Psoas muscle (tissue), 8 donors: ENCODE measurements around the gene HAUS8. TPM values are rescaled to one million over a fixed set of nuclear protein-coding genes. Genes with fewer than 3 reads are reported as not detected.

Experiments
- ATAC-seq, 4 donors: fragments of 200-7000 bp; cut with Tn5 transposase; one replicate each; pipeline ENCODE4 v1.9.1; 2020; ENCODE audit warnings: moderate library complexity in 3 of 4, mild to moderate bottlenecking in 2 of 4
- DNase-seq, 2 donors: peaks; one replicate each; pipeline ENCODE4 v3.0.0-alpha.2; 2020
- H3K27ac ChIP-seq: fragments of 200-600 bp; one replicate; pipeline ENCODE4 v1.8.0; 2022
- H3K27me3 ChIP-seq, 3 donors: fragments of 200-600 bp in 1 of 3; one replicate each; pipeline versions ENCODE4 v1.6.1 to v1.8.0; 2013 to 2022; ENCODE audit warnings: low read length in 2 of 3, mild to moderate bottlenecking in 2 of 3, moderate library complexity in 1 of 3; ENCODE audit not compliant: insufficient read depth in 3 of 3
- H3K36me3 ChIP-seq, 2 donors: fragments of 200-600 bp in 1 of 2; one replicate each; pipeline versions ENCODE4 v1.6.1 to v1.8.0; 2013 to 2022; ENCODE audit warnings: low read depth in 1 of 2, mild to moderate bottlenecking in 1 of 2, moderate library complexity in 1 of 2; ENCODE audit not compliant: insufficient read depth in 1 of 2
- H3K4me1 ChIP-seq: fragments of 200-600 bp; one replicate; pipeline ENCODE4 v1.8.0; 2022
- H3K4me3 ChIP-seq: fragments of 200-600 bp; one replicate; pipeline ENCODE4 v1.8.0; 2022; ENCODE audit warnings: mild to moderate bottlenecking
- H3K9me3 ChIP-seq: fragments of 200-600 bp; one replicate; pipeline ENCODE4 v1.8.0; 2022
- WGBS, 3 donors: extraction: QIAGEN DNeasy Blood & Tissue Kit; methylation state at CpG; one replicate each; pipeline versions ENCODE4 v1.1.6 to v1.1.7; 2013; 5-methylcytosine and 5-hydroxymethylcytosine counted together
- intact Hi-C, 2 donors: fragments of 100-400 bp; cut with DNase I; formaldehyde crosslinking; loops; one replicate each; pipeline versions ENCODE4 v1.11.0 to v1.14.2; 2022
- polyA plus RNA-seq, 3 donors: library from polyadenylated mRNA; stranded (reverse); fragments of 200-250 nt; gene quantifications; one replicate each; pipeline ENCODE4 v1.2.3, GENCODE V29; 2013
- total RNA-seq, 4 donors: library from RNA; stranded (reverse); fragmentation: NEBNext Ultra II Directional in 2 of 4; extraction: Animal tissue kit (Norgen Biotek cat#: 25700) in 2 of 4; gene quantifications; one replicate each; pipeline versions ENCODE4 v1.2.1 to v1.2.4, GENCODE V29; 2021 to 2023
- TF ChIP-seq, protein P1 (sequence below): fragments of 200-600 bp; IDR thresholded peaks from one replicate; pipeline ENCODE4 v1.8.0; 2022; ENCODE audit warnings: antibody characterized with exemption
- donor health status: healthy with polysubstance abuse.
- donor health status: DM: no; HTN: no; CAD: no; lungs with moderate emphysema.
- donor health status: Bipolar disorder and iron deficiency.
- donor health status: healthy.
- donor health status: DM: yes; HTN: yes; CAD: no.
- donor health status: DM: no; HTN: no; CAD: no.
- donor health status: DM: no; HTN: no; CAD: no.
- donor health status: DM: yes; HTN: yes; CAD: no.

The HAUS8 gene
- total and polyA plus RNA-seq, 7 donors = 1.8 to 5.9 (median 4.2) TPM

DNA sequence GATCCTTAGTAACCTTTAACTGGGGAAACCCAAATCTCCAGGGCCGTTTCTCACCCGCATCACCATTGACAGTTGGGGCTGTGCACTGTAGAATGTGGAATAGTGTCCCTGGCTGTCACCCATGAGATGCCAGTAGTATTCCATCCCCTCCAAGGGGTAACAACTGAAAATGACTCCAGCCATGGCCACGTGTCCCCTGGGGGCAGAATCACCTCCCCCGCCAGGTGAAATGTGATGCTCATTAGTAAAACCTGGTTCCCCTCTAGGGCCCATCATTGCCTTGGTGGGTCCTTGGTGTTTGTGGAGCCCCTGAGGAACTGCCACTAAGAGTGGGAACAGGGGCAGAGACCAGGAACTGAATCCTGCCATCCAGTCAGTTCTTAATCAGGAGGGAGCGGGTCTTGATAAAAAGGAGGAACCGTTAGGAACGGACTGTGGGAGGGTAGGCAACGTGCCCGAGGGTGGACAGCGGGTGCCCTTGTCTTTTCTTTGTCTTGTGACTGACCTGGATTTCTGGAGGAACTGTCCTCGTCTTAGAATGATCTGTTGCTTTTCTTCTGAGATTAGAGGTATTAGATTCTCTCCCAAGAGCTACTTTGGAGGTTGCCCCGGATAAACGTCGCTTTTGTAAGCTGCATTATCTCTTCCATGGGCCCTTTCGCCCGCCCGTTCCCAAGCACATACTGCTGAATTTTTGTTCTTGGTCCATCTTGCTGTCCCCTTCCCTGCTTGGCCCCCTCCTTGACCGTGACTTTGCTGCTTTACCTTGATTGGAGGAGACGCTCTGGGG lies 3.9 kb upstream of the HAUS8 start:
- TF ChIP-seq, protein P1, sequence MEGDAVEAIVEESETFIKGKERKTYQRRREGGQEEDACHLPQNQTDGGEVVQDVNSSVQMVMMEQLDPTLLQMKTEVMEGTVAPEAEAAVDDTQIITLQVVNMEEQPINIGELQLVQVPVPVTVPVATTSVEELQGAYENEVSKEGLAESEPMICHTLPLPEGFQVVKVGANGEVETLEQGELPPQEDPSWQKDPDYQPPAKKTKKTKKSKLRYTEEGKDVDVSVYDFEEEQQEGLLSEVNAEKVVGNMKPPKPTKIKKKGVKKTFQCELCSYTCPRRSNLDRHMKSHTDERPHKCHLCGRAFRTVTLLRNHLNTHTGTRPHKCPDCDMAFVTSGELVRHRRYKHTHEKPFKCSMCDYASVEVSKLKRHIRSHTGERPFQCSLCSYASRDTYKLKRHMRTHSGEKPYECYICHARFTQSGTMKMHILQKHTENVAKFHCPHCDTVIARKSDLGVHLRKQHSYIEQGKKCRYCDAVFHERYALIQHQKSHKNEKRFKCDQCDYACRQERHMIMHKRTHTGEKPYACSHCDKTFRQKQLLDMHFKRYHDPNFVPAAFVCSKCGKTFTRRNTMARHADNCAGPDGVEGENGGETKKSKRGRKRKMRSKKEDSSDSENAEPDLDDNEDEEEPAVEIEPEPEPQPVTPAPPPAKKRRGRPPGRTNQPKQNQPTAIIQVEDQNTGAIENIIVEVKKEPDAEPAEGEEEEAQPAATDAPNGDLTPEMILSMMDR = no peak
- no peak for ATAC-seq

DNA sequence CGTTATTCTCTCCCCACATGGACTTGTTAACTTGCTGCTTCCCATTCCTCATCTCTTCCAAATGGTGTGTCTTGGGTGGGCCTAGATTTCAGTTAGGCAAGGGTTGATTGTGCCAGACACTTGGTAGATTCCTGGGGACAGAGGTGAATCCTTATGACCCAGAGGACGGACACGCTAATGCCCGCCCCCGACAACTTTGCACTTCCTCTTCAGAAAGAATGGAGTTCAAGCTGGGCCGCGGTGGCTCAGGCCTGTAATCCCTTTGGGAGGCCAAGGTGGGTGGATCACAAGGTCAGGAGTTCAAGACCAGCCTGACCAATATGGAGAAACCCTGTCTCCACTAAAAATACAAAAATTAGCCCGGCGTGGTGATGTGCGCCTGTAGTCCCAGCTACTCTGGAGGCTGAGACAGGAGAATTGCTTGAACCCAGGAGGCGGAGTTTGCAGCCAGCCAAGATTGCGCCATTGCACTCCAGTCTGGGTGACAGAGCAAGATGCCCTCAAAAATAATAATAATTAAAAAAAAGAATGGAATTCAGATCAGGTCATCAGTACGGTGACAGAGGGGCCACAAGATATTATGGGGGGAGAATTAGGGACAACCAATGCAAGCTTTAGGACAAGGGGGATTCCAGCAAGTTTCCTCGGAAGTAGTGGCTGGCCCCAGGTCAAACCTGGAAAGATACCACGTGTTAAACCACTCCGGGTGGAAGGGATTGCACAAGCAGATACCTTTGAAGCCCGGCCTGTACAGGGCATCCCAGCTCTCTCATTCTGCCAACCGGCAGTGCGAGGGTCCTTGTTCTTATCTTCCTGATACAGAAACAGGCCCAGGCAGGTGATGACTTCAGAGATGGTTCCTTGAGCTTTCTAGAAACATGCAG lies 3.0 kb upstream of the HAUS8 start:
- Histone ChIP-seq H3K27ac (no peak overlapping the region), H3K9me3 (no peaks in the 10 kb centered on the region), H3K27me3 (no peaks in the 10 kb centered on the region), H3K4me3 (no peak overlapping the region), H3K36me3 (no peaks in the 10 kb centered on the region), H3K4me1 (peaks cover 26% of the 10 kb centered on the region)
- TF ChIP-seq, protein P1 = no peak
- DNase-seq (no peak), ATAC-seq (no peak)
- intact Hi-C loops = loop anchor here in 1 of 2 donors (5.0 kb wide), 1 partner anchor 59 kb away; no protein-coding TSS in a partner anchor
- WGBS, 3 donors = 80 to 81% (median 80%) methylated on average over 19 of the region's 19 CpGs

More for the DNA sequence above, 3.9 kb upstream of the HAUS8 start:
- 71 to 77% (median 73%) methylated on average over 19 of the region's 19 CpGs for WGBS, 3 donors
- intact Hi-C loops = loop anchor here in 1 of 2 donors (5.0 kb wide), 1 partner anchor 58 kb away; no protein-coding TSS in a partner anchor
- Histone ChIP-seq H3K9me3 (no peaks in the 10 kb centered on the region), H3K4me3 (peak overlapping the region; percentile 44), H3K27me3 (no peaks in the 10 kb centered on the region), H3K36me3 (no peaks in the 10 kb centered on the region), H3K27ac (peak overlapping the region; percentile 76), H3K4me1 (peaks cover 23% of the 10 kb centered on the region)
- no peak for DNase-seq

DNA sequence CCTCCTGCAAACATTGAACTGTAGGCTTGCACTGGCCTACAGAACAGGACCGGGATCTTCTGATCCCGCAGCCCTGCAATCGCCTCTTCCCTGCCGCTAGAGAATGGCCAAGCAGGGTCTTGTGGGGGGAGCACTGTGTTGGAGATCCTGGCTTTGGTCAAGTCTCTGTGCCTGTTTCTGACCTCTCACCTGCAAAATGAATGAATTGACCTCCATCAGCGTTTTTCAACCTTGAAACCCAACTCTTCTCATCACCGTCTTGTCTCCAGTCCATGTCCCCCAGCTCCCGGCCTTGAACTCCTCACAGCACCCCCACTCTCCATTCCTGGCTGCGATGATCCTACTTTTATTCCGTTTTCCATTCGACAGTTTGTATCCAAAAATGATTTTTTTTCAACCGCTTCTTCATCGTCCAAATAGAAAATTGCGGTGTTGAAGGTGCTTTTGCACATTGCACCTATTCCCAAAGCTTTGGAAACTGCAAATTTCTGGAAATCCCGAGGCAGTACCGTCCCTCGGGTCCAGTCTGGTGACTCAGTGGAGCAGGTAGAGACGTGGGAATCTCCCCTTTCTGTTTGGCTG lies 2.3 kb upstream of the HAUS8 start:
- peaks cover 0 to 1% of the 10 kb centered on the region in 2 donors for H3K36me3 ChIP-seq
- WGBS, 3 donors = 85 to 87% (median 86%) methylated on average over 17 of the region's 17 CpGs
- intact Hi-C loops = loop anchor here (2.0 to 5.0 kb wide), 2 partner anchors 57 to 60 kb away; no protein-coding TSS in a partner anchor
- ATAC-seq (no peak), DNase-seq (no peak)
- no peaks in the 10 kb centered on the region for H3K27me3 ChIP-seq
- peaks cover 26% of the 10 kb centered on the region for H3K4me1 ChIP-seq
- TF ChIP-seq, protein P1 = no peak
- no peak overlapping the region for H3K27ac ChIP-seq
- H3K4me3 ChIP-seq = peak overlapping the region; percentile 91
- no peaks in the 10 kb centered on the region for H3K9me3 ChIP-seq

DNA sequence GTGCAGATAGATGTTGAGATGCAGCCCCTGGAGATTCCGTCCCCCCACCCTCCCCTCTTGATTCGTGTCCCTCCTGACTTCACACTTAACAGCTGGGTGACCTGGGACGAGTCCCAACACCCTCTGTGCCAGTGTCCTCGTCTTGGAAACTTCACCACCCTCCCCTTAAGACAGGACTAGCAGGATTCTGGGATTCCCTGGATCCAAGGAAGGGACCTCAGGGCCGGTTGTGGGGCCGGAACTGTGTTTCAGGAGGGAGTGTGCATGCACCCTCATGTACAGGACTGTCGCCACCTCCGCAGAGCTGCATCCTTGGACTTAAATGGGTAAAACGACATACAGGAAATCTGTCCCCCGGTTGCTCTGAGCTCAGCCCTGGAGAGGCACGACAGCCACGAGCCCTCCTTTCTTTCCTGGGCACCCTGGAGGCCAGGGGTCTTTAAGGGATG lies 1.3 kb upstream of the HAUS8 start:
- Histone ChIP-seq H3K9me3 (no peaks in the 10 kb centered on the region), H3K36me3 (peaks cover 0 to 11% of the 10 kb centered on the region in 2 donors), H3K27me3 (no peaks in the 10 kb centered on the region), H3K27ac (peak overlapping the region; percentile 46), H3K4me3 (peak overlapping the region; percentile 91), H3K4me1 (peaks cover 22% of the 10 kb centered on the region)
- no peak for DNase-seq
- intact Hi-C loops = loop anchor here (2.0 to 5.0 kb wide), 2 partner anchors 58 to 61 kb away; no protein-coding TSS in a partner anchor
- TF ChIP-seq, protein P1 = no peak
- WGBS, 3 donors = 14 to 20% (median 17%) methylated on average over 11 to 12 of the region's 12 CpGs
- ATAC-seq = no peak
